ENCODE results near the gene DVL2. TPM values are rescaled to one million over a fixed set of nuclear protein-coding genes. Genes with fewer than 3 reads are reported as not detected.

The DVL2 gene
- total RNA-seq, 1 experiment from 2014 or later, result 36.9 TPM

DNA sequence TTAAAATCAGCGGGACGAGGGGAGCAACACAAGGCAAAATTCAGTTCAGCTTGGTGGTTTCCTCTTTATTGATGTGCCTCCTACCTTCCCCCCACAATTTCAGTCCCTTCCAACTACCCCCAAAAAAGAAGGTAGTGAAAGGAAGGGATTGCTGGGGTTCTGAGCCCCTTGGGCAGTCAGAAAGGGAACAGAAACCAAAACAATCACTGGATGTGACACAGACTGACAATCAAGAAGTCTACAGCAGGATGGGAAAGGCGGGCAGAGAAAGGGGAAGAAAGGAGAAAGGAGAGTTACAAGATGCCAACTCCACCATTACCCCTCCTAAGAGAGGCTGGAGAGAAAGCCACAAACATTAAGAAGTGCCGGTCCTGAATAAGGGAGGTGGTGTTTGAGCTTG is 6.1 kb upstream of the DVL2 start:
- POLR2A ChIA-PET (ENCODE audit: unreplicated experiment), result no interaction called here
- TF ChIP-seq, protein P1, sequence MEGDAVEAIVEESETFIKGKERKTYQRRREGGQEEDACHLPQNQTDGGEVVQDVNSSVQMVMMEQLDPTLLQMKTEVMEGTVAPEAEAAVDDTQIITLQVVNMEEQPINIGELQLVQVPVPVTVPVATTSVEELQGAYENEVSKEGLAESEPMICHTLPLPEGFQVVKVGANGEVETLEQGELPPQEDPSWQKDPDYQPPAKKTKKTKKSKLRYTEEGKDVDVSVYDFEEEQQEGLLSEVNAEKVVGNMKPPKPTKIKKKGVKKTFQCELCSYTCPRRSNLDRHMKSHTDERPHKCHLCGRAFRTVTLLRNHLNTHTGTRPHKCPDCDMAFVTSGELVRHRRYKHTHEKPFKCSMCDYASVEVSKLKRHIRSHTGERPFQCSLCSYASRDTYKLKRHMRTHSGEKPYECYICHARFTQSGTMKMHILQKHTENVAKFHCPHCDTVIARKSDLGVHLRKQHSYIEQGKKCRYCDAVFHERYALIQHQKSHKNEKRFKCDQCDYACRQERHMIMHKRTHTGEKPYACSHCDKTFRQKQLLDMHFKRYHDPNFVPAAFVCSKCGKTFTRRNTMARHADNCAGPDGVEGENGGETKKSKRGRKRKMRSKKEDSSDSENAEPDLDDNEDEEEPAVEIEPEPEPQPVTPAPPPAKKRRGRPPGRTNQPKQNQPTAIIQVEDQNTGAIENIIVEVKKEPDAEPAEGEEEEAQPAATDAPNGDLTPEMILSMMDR (conservative IDR thresholded peaks at IDR 0.05; ENCODE audit: low read depth, low read length), result no peak
- TF ChIP-seq EZH2phosphoT487 (IDR thresholded peaks at IDR 0.05; ENCODE audit: borderline replicate concordance, low read length) (no peak), EZH2 (IDR thresholded peaks at IDR 0.05; ENCODE audit: low read length, unreplicated experiment) (no peak)
- Histone ChIP-seq H3K4me1 (ENCODE audit: insufficient read depth, low read length) (peaks cover 31% of the 10 kb centered on the region), H3K4me3 (ENCODE audit: low read length) (peak overlapping the region; percentile 86), H3K79me2 (ENCODE audit: low read length) (peaks cover 54% of the 10 kb centered on the region), H3F3A (ENCODE audit: low read length, unreplicated experiment) (peaks cover 6% of the 10 kb centered on the region), H3K9me2 (replicated peaks; ENCODE audit: low read length) (no peaks in the 10 kb centered on the region), H2AFZ (ENCODE audit: low read length) (no peak overlapping the region), H3K4me2 (ENCODE audit: low read length) (peak overlapping the region; percentile 99), H4K20me1 (ENCODE audit: low read length) (no peaks in the 10 kb centered on the region), H3K9me3 (ENCODE audit: low read length) (no peaks in the 10 kb centered on the region), H3K27ac (ENCODE audit: low read length) (no peak overlapping the region), H3K36me3 (ENCODE audit: low read depth, low read length) (peaks cover 13% of the 10 kb centered on the region; the same call in 1 of the 2 replicates), H3K27me3 (ENCODE audit: low read length) (no peaks in the 10 kb centered on the region), H3K9ac (ENCODE audit: low read length) (0 out of 2 replicates have a peak overlapping the region, but pooled peaks have one; percentile 23)
- intact Hi-C loops (cut with micrococcal nuclease), result loop anchor here (5.0 kb wide), 1 partner anchor 67 kb away; the partner anchor contains the start of gene EIF5A
- no TSS peak for BruUV-seq (replicated peaks)
- ATAC-seq (no peak), DNase-seq (no peak)
- CTCF ChIA-PET, result no interaction called here

DNA sequence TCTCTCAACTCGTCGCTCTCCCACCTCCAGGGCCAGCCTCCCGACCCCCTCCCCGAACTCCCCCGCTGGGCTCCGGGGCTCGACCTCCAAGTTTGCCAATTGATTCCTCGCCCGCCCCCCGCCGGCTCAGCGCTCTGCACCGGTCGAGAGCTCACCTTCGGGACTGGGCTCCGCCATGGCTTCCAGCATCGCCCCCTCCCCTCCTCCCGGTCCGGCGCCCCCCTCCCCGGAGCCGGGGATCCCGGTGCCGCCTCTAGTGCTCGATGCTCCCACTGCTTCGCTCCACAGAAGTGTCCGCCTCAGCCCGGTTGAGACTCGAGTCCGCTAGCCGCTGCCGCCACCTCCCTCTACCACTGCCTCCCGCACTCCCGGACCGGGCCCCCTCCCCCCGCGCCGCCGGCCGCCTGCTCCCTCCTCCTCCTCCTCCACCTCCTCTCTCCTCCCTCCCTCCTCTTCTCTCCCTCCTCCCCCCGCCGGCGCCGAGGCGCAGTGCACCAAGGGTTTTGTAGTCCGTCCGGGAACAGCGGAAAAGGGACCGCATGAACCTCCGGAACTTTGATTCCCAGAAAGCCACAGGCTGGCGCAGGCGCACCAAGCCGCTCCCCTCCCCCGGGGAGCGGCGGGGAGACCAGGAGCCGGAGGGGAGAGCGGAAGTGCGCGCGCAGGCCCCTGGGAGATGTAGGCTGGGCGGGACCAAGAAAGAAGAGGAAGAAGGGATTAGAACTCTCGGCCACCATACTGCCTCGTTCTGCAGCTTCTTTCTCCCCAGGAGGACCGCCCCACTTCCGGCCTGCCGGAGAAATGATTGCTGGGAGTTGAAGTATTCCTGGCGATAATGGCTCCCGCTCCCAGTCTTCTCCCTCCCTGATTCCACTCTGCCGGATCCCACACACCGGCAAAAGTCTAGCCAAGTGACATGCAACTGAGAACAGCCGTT is 5.0 kb upstream of the DVL2 start, which contains the start of gene PHF23:
TSS of gene PHF23 (minus strand) at position 367 of the 937 bp plus-strand sequence. CDS start at position 189, 178 bp downstream.
- BruUV-seq (replicated peaks), result no TSS peak
- DNase-seq (peak; percentile 98), ATAC-seq (peak; percentile 52)
- Histone ChIP-seq H3F3A (ENCODE audit: low read length, unreplicated experiment) (peaks cover 8% of the 10 kb centered on the region), H3K79me2 (ENCODE audit: low read length) (peaks cover 54% of the 10 kb centered on the region), H3K27me3 (ENCODE audit: low read length) (no peaks in the 10 kb centered on the region), H3K9me3 (ENCODE audit: low read length) (no peaks in the 10 kb centered on the region), H3K4me2 (ENCODE audit: low read length) (peak within 1 kb of the TSS; percentile 99), H3K9ac (ENCODE audit: low read length) (peak within 1 kb of the TSS; percentile 91), H4K20me1 (ENCODE audit: low read length) (no peaks in the 10 kb centered on the region), H3K4me1 (ENCODE audit: insufficient read depth, low read length) (peaks cover 40% of the 10 kb centered on the region), H3K4me3 (ENCODE audit: low read length) (peak within 1 kb of the TSS; percentile 96), H2AFZ (ENCODE audit: low read length) (peak within 1 kb of the TSS; percentile 50; the same call in 1 of the 2 replicates), H3K36me3 (ENCODE audit: low read depth, low read length) (peaks cover 13% of the 10 kb centered on the region; the same call in 1 of the 2 replicates), H3K27ac (ENCODE audit: low read length) (peak within 1 kb of the TSS; percentile 32; the same call in 1 of the 2 replicates), H3K9me2 (replicated peaks; ENCODE audit: low read length) (no peaks in the 10 kb centered on the region)
- CTCF ChIA-PET, result interaction anchor here (0.6 kb wide), 1 partner anchor 193 kb away, joined by 4 read pairs; no protein-coding TSS in a partner anchor
- no peak for TF ChIP-seq EZH2 (IDR thresholded peaks at IDR 0.05; ENCODE audit: low read length, unreplicated experiment)
- TF ChIP-seq, protein P1 (conservative IDR thresholded peaks at IDR 0.05; ENCODE audit: low read depth, low read length), result no peak
- no peak for TF ChIP-seq EZH2phosphoT487 (IDR thresholded peaks at IDR 0.05; ENCODE audit: borderline replicate concordance, low read length)
- POLR2A ChIA-PET (ENCODE audit: unreplicated experiment), result no interaction called here
- intact Hi-C loops (cut with micrococcal nuclease), result loop anchor here (5.0 kb wide), 1 partner anchor 68 kb away; the partner anchor contains the start of gene EIF5A

All from PC-3 (cell line).